Measurements from ENCODE around the gene NLRP13.
"Not testable (repeated sequence)": the region's sequence is repeated elsewhere in the genome, so short reads cannot be mapped to it uniquely, and the experiment has no call there.

NLRP13 gene

GRCh38 chr19:55931936-55932386 is at the start of gene NLRP13:
Gene NLRP13, minus strand, starts transcription at chr19:55932336. Its CDS starts 25 bp downstream, at chr19:55932311.
- DNase-seq, result no peak

- DNase-seq, result no peak
These were observed 48.3 kb upstream of the NLRP13 start for GRCh38 chr19:55980415-55980814.

GRCh38 chr19:55973982-55974381 is 41.8 kb upstream of the NLRP13 start:
- no peak for DNase-seq

GRCh38 chr19:55962186-55962585 is 30.1 kb upstream of the NLRP13 start:
- DNase-seq, result no peak

- no peak for DNase-seq
These were observed 28.0 kb upstream of the NLRP13 start for GRCh38 chr19:55959996-55960675.

GRCh38 chr19:55958356-55958755 is 26.2 kb upstream of the NLRP13 start:
- no peak for DNase-seq

GRCh38 chr19:55956431-55956830 is 24.3 kb upstream of the NLRP13 start:
- DNase-seq, result no peak

- DNase-seq, result not testable (repeated sequence)
These were observed 18.4 kb upstream of the NLRP13 start for GRCh38 chr19:55950566-55950965.

- no peak for DNase-seq
These were observed 15.4 kb upstream of the NLRP13 start, which contains the start of gene NLRP8 for GRCh38 chr19:55947532-55947931. Gene NLRP8, plus strand, starts transcription at chr19:55947832.

GRCh38 chr19:55940306-55940705 is 8.2 kb upstream of the NLRP13 start:
- DNase-seq, result no peak

GRCh38 chr19:55939206-55939605 is 7.1 kb upstream of the NLRP13 start:
- no peak for DNase-seq

GRCh38 chr19:55935206-55935605 is 3.1 kb upstream of the NLRP13 start:
- no peak for DNase-seq

- no peak for DNase-seq
These were observed 1.1 kb downstream of the NLRP13 start for GRCh38 chr19:55930996-55931515.

- not testable (repeated sequence) for DNase-seq
These were observed 2.9 kb downstream of the NLRP13 start for GRCh38 chr19:55929258-55929657.

GRCh38 chr19:55927991-55928390 is 4.1 kb downstream of the NLRP13 start:
- DNase-seq, result no peak

GRCh38 chr19:55923556-55923955 is 8.6 kb downstream of the NLRP13 start:
- DNase-seq, result no peak

- no peak for DNase-seq
These were observed 18.4 kb downstream of the NLRP13 start for GRCh38 chr19:55913643-55914268.

GRCh38 chr19:55912916-55913315 is 19.2 kb downstream of the NLRP13 start:
- no peak for DNase-seq

GRCh38 chr19:55909801-55910200 is 22.3 kb downstream of the NLRP13 start:
- no peak for DNase-seq

GRCh38 chr19:55907746-55908145 is 24.4 kb downstream of the NLRP13 start:
- DNase-seq, result no peak

- no peak for DNase-seq
These were observed 24.9 kb downstream of the NLRP13 start for GRCh38 chr19:55907286-55907685.

GRCh38 chr19:55902080-55902751 is 29.9 kb downstream of the NLRP13 start:
- no peak for DNase-seq

GRCh38 chr19:55901369-55902079 is 30.6 kb downstream of the NLRP13 start:
- no peak for DNase-seq

All from activated CD4-positive, alpha-beta T cell treated with anti-CD3 and anti-CD28 coated beads for 1 hour (primary cell).